Activated CD8-positive, alpha-beta T cell treated with anti-CD3 and anti-CD28 coated beads for 36 hours (primary cell): ENCODE results near the gene TNXB. TPM values are rescaled to one million over a fixed set of nuclear protein-coding genes. Genes with fewer than 3 reads are reported as not detected.
"Not testable (repeated sequence)": the region's sequence is repeated elsewhere in the genome, so short reads cannot be mapped to it uniquely, and the experiment has no call there.

Source experiments
- ATAC-seq: fragments of 200-7000 bp; cut with Tn5 transposase; one replicate; pipeline ENCODE4 v1.10.0; 2021; ENCODE audit warnings: mild to moderate bottlenecking, moderate library complexity
- CTCF ChIA-PET: fragments of 350-600 bp; sonication (Branson Sonifier 250); formaldehyde crosslinking; loops from one replicate; lab custom pipeline; 2021; ENCODE audit warnings: antibody characterized with exemption; lab: Charles Lee
- POLR2A ChIA-PET: fragments of 350-600 bp; sonication (Branson Sonifier 250); formaldehyde crosslinking; loops from one replicate; lab custom pipeline; 2021; ENCODE audit warnings: antibody characterized with exemption; lab: Charles Lee
- DNase-seq: peaks from one replicate; pipeline ENCODE4 v3.0.0-alpha.2; 2020
- H3K27ac Mint-ChIP-seq: one replicate; pipeline ENCODE4 v1.8.0; 2021; ENCODE audit warnings: mild to moderate bottlenecking, mixed read lengths
- H3K27me3 Mint-ChIP-seq: one replicate; pipeline ENCODE4 v1.8.0; 2021; ENCODE audit warnings: mixed read lengths
- H3K36me3 Mint-ChIP-seq: one replicate; pipeline ENCODE4 v1.8.0; 2021; ENCODE audit warnings: low read depth, mixed read lengths
- H3K4me1 Mint-ChIP-seq: one replicate; pipeline ENCODE4 v1.8.0; 2021; ENCODE audit warnings: low read depth, mixed read lengths
- H3K4me3 Mint-ChIP-seq: one replicate; pipeline ENCODE4 v1.8.0; 2021; ENCODE audit warnings: mild to moderate bottlenecking, moderate library complexity, mixed read lengths
- H3K9me3 Mint-ChIP-seq: one replicate; pipeline ENCODE4 v1.8.0; 2021; ENCODE audit warnings: mixed read lengths
- CTCF ChIP-seq: fragments of 200-600 bp; IDR thresholded peaks from one replicate; pipeline ENCODE4 v1.8.0; 2022; ENCODE audit warnings: antibody characterized with exemption, mild to moderate bottlenecking
- intact Hi-C: fragments of 100-400 bp; cut with micrococcal nuclease; formaldehyde crosslinking; loops from one replicate; pipeline ENCODE4 v1.10.0; 2022
- total RNA-seq, 2 experiments: library from RNA; stranded (reverse); gene quantifications; one replicate each; pipeline ENCODE4 v1.2.3, GENCODE V29; 2021

TNXB gene
- total RNA-seq, 2 experiments from 2014 or later: 1.8 to 3.7 TPM

GRCh38 chr6:32064706-32065105 is 44.4 kb downstream of the TNXB start:
- H3K4me1 Mint-ChIP-seq: no peaks in the 10 kb centered on the region
- no peak for TF ChIP-seq CTCF
- no peak overlapping the region for H3K4me3 Mint-ChIP-seq
- no peak overlapping the region for H3K27ac Mint-ChIP-seq
- ChIA-PET CTCF (no interaction called here), POLR2A (no interaction called here)
- H3K9me3 Mint-ChIP-seq: no peaks in the 10 kb centered on the region
- ATAC-seq (no peak), DNase-seq (no peak)
- H3K36me3 Mint-ChIP-seq: no peaks in the 10 kb centered on the region
- intact Hi-C loops: no loop called here
- H3K27me3 Mint-ChIP-seq: no peaks in the 10 kb centered on the region

GRCh38 chr6:32060966-32061655 is 48.0 kb downstream of the TNXB start:
- intact Hi-C loops: no loop called here
- CTCF ChIA-PET: no interaction called here
- no peak for DNase-seq
- Mint-ChIP-seq H3K27ac (no peak overlapping the region), H3K4me3 (no peak overlapping the region), H3K27me3 (no peaks in the 10 kb centered on the region), H3K36me3 (no peaks in the 10 kb centered on the region), H3K4me1 (no peaks in the 10 kb centered on the region), H3K9me3 (no peaks in the 10 kb centered on the region)
- no peak for TF ChIP-seq CTCF
- ATAC-seq: no peak
- POLR2A ChIA-PET: no interaction called here

- no peak for TF ChIP-seq CTCF
- POLR2A ChIA-PET: no interaction called here
- Mint-ChIP-seq H3K9me3 (no peaks in the 10 kb centered on the region), H3K4me3 (no peak overlapping the region), H3K27me3 (no peaks in the 10 kb centered on the region), H3K4me1 (no peaks in the 10 kb centered on the region), H3K27ac (no peak overlapping the region), H3K36me3 (no peaks in the 10 kb centered on the region)
- CTCF ChIA-PET: no interaction called here
- intact Hi-C loops: no loop called here
- no peak for ATAC-seq
- DNase-seq: no peak
Measured at GRCh38 chr6:32058511-32058963, 50.6 kb downstream of the TNXB start.

GRCh38 chr6:32057966-32058365 is 51.2 kb downstream of the TNXB start:
- intact Hi-C loops: no loop called here
- TF ChIP-seq CTCF: no peak
- Mint-ChIP-seq H3K4me3 (no peak overlapping the region), H3K9me3 (no peaks in the 10 kb centered on the region), H3K27ac (no peak overlapping the region), H3K4me1 (no peaks in the 10 kb centered on the region), H3K36me3 (no peaks in the 10 kb centered on the region), H3K27me3 (no peaks in the 10 kb centered on the region)
- ChIA-PET POLR2A (no interaction called here), CTCF (no interaction called here)
- no peak for DNase-seq
- no peak for ATAC-seq

GRCh38 chr6:32056254-32056653 is 52.9 kb downstream of the TNXB start:
- CTCF ChIA-PET: no interaction called here
- no peak overlapping the region for H3K4me3 Mint-ChIP-seq
- DNase-seq (no peak), ATAC-seq (no peak)
- no peak for TF ChIP-seq CTCF
- no peaks in the 10 kb centered on the region for H3K9me3 Mint-ChIP-seq
- H3K27ac Mint-ChIP-seq: no peak overlapping the region
- H3K27me3 Mint-ChIP-seq: no peaks in the 10 kb centered on the region
- H3K36me3 Mint-ChIP-seq: no peaks in the 10 kb centered on the region
- no peaks in the 10 kb centered on the region for H3K4me1 Mint-ChIP-seq
- intact Hi-C loops: no loop called here
- POLR2A ChIA-PET: no interaction called here

GRCh38 chr6:32055756-32056155 is 53.4 kb downstream of the TNXB start:
- CTCF ChIA-PET, H3K36me3 Mint-ChIP-seq: not testable (repeated sequence)

GRCh38 chr6:32053314-32053713 is 55.8 kb downstream of the TNXB start:
- DNase-seq, POLR2A ChIA-PET, H3K4me3 Mint-ChIP-seq, ATAC-seq, H3K36me3 Mint-ChIP-seq, H3K9me3 Mint-ChIP-seq, H3K27me3 Mint-ChIP-seq, H3K4me1 Mint-ChIP-seq, intact Hi-C loops, CTCF ChIA-PET, H3K27ac Mint-ChIP-seq: not testable (repeated sequence)

More at GRCh38 chr6:32055756-32056155, 53.4 kb downstream of the TNXB start:
- ATAC-seq, POLR2A ChIA-PET, H3K27me3 Mint-ChIP-seq, H3K9me3 Mint-ChIP-seq, H3K27ac Mint-ChIP-seq, DNase-seq, H3K4me1 Mint-ChIP-seq, H3K4me3 Mint-ChIP-seq, intact Hi-C loops: not testable (repeated sequence)

GRCh38 chr6:32052626-32053025 is 56.5 kb downstream of the TNXB start:
- H3K27me3 Mint-ChIP-seq, H3K36me3 Mint-ChIP-seq, ATAC-seq, intact Hi-C loops, CTCF ChIA-PET, H3K4me3 Mint-ChIP-seq, POLR2A ChIA-PET, H3K9me3 Mint-ChIP-seq, H3K27ac Mint-ChIP-seq, H3K4me1 Mint-ChIP-seq, DNase-seq: not testable (repeated sequence)
